Retina (tissue), 1 donor: ENCODE measurements around the gene THSD7A.

Experiments
- DNase-seq: peaks from one replicate; pipeline ENCODE4 v3.0.0-alpha.2; 2016

THSD7A gene

GRCh38 chr7:11625669-11626068 lies 206.3 kb downstream of the THSD7A start:
- DNase-seq, result no peak

- DNase-seq, result no peak
Observed at GRCh38 chr7:11623093-11623678, 208.8 kb downstream of the THSD7A start.

- DNase-seq, result no peak
Observed at GRCh38 chr7:11620406-11621253, 211.4 kb downstream of the THSD7A start.

GRCh38 chr7:11616466-11616865 lies 215.5 kb downstream of the THSD7A start:
- DNase-seq, result no peak

DNA sequence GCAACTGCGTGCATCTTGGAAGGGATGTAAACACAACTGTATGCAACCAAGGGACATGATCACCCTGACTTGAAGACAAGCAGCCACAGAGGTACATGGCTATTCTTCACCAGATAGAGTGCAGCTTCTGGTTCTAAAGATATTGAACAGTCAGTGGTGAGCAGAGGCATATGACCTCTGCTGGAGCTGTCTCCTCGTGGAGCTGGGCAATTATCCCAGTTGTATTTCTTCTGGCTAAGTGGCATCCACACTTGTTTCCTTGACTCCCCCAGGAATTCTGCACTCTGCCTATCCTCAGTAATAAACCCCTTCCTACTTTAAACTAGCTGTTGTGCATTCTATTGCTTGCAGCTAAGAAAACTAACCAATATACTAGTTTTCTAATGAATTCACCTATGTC lies 216.8 kb downstream of the THSD7A start:
- no peak for DNase-seq

GRCh38 chr7:11613292-11613930 lies 218.6 kb downstream of the THSD7A start:
- DNase-seq, result no peak

- DNase-seq, result no peak
Observed at GRCh38 chr7:11612737-11613136, 219.3 kb downstream of the THSD7A start.

GRCh38 chr7:11609096-11609670 lies 222.8 kb downstream of the THSD7A start:
- DNase-seq, result no peak

DNA sequence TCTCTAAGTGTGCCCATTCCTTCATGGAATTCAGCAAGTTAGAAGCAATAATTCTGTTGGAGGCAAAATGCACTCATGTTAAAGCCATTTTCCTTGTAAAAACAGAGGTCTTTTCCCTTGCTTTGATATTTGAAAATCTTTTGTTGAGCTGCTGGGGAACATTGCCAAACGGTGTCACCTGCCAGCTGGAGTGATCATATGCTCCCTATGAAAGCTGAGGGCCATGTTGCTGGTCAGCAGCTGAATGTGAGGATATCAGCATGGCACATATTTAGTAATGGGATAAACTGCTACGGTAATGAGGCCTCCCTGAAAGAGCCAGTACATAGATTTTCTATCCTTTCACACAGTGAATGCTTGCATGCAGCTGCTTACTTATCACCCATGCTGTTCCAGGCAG lies 224.3 kb downstream of the THSD7A start:
- DNase-seq, result no peak

DNA sequence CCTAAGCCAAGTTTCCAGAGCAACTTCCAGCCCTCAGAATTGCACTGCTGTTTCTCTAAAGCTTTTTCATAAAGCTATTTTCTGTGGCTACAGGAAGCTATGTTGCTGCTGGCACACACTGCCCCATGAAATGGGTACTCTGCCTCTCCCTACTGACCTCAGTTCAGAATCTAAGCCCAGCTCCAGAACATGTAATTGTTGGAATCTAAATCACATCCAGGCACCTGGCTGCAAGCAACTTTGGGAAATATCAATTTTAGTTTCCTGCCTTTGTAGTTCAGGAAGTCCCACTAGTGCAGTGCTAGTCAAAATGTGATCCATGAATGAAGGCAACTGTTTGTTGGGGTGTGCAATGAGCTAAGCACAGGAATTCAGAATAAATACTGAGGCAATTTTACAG lies 226.2 kb downstream of the THSD7A start:
- no peak for DNase-seq

DNA sequence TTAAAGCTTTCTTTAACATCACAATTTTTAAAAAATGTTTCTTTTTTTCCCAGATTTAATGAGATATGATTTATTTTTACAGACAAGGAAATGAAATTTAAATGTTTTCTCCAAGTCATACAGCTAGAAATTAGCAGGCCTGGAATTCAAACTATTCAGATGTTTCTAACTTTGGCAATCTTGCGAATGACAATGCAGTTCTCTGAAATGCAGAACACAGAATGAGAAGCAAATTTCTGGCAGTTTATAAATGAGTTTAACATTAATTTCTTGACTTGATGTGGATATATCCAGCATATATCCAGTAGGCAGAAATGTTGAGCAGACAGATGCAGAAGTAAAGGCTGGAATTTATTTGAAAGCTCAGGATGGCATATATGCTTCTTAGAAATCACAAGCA lies 227.5 kb downstream of the THSD7A start:
- DNase-seq, result no peak

DNA sequence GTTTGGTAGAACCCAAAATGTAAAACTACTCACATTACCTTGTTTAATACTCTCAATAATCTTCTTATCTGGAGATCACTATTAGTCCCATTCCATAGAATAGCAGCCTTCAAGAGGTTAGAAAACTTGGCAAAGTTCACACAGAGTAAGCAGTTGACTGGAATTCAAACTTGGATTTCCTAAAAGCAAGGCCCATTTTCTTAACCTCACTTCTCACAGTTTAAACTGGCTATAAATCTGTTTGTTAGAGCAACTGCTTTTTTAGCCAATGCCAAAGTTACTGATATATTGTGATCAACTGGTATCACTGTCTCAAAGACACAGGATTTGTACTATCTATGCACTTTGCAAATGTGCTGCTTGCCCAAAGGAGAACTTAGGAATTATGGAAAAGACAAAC lies 230.2 kb downstream of the THSD7A start:
- no peak for DNase-seq

DNA sequence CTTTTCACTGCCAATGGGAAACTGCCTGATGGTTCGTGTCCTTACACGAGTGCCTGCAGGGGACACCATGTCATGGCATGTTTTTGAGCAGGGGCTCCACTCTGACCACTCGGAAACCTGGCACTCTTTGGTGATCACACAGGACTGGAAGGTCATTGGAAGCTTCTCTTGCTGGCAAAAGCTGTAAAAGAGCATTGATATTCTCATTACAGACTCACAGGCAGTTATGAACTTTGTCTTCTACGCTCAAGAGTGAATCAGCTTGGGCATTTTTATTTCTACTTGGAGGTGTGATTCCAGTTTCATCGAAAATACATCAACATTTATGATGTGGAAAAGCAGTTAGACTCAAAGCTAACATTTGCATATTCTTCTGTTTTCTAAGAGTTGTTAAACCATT lies 238.7 kb downstream of the THSD7A start:
- DNase-seq, result no peak

DNA sequence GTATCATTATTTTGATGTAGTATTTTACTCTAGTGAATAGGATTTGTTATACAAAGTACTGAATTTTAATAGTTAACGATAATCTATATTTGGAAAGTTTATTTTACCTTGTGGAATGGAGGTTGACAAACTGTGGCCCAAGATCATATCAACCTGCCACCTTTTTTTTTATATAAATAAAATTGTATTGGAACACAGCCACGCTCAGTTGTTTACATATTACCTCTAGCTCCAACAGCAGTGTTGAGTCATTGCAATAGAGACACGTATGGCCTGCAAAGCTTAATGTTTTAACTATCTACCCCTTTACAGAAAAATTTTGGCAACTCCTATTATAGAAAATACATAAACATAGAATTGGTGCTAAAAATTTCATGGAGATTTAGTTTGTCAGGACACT lies 239.3 kb downstream of the THSD7A start:
- no peak for DNase-seq

- no peak for DNase-seq
Observed at GRCh38 chr7:11591943-11592342, 240.1 kb downstream of the THSD7A start.

GRCh38 chr7:11591055-11591633 lies 240.9 kb downstream of the THSD7A start:
- DNase-seq, result no peak

- DNase-seq, result no peak
Observed at GRCh38 chr7:11589251-11589650, 242.7 kb downstream of the THSD7A start.

GRCh38 chr7:11587814-11588213 lies 244.2 kb downstream of the THSD7A start:
- no peak for DNase-seq

- DNase-seq, result no peak
Observed at GRCh38 chr7:11587048-11587447, 244.9 kb downstream of the THSD7A start.

DNA sequence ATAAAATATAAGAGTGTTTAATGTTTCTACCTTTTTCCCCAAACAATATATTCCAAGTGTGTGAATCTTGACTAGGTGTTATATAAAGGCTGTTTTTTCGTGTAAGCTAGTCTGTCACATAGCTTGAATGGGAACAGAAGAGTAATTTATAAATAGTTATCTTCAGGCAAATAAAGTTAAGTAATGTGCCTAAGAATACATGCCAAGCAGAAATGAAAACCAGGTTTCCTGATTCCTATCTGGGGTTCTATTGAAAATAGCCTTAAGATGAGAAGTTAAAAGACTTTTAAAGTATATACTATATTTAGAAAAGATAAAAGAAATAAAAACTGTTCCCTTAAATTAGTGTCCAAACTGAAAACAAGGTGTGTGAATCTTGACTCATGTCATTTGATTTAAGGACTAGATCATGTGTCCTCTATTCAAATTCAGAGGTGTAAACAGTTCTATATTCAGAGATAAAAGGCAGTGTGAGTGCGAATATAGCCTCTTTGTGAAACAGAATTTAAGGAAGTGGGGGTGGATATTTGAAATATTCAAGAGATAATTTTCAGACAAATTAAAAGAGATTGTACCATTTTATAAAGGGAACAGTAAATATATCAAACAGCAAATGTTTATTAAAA lies 247.5 kb downstream of the THSD7A start:
- no peak for DNase-seq

- DNase-seq, result no peak
Observed at GRCh38 chr7:11579141-11579540, 252.9 kb downstream of the THSD7A start.

- no peak for DNase-seq
Observed at GRCh38 chr7:11576310-11576709, 255.7 kb downstream of the THSD7A start.
